Measurements from ENCODE around the gene UFSP1.

Gene UFSP1

GRCh38 chr7:100900978-100901377 is 11.5 kb upstream of the UFSP1 start:
- no peak for TF ChIP-seq CTCF (conservative IDR thresholded peaks at IDR 0.05; ENCODE audit: low read depth, low read length)
- DNase-seq (ENCODE audit: low read depth): no peak

GRCh38 chr7:100899432-100899831 is 9.9 kb upstream of the UFSP1 start:
- no peak overlapping the region for H3K4me3 ChIP-seq (ENCODE audit: low read depth, low read length)
- DNase-seq (ENCODE audit: low read depth): no peak
- TF ChIP-seq CTCF (conservative IDR thresholded peaks at IDR 0.05; ENCODE audit: low read depth, low read length): no peak

More at GRCh38 chr7:100900978-100901377, 11.5 kb upstream of the UFSP1 start:
- no peak overlapping the region for H3K4me3 ChIP-seq (ENCODE audit: low read depth, low read length)

GRCh38 chr7:100897772-100898454 is 8.4 kb upstream of the UFSP1 start:
- no peak overlapping the region for H3K4me3 ChIP-seq (ENCODE audit: low read depth, low read length)
- no peak for DNase-seq (ENCODE audit: low read depth)
- no peak for TF ChIP-seq CTCF (conservative IDR thresholded peaks at IDR 0.05; ENCODE audit: low read depth, low read length)

GRCh38 chr7:100896732-100897608 is 7.5 kb upstream of the UFSP1 start:
- no peak for DNase-seq (ENCODE audit: low read depth)
- H3K4me3 ChIP-seq (ENCODE audit: low read depth, low read length): peak overlapping the region; percentile 43
- TF ChIP-seq CTCF (conservative IDR thresholded peaks at IDR 0.05; ENCODE audit: low read depth, low read length): peak; percentile 70

- TF ChIP-seq CTCF (conservative IDR thresholded peaks at IDR 0.05; ENCODE audit: low read depth, low read length): no peak
- peak overlapping the region; percentile 30 for H3K4me3 ChIP-seq (ENCODE audit: low read depth, low read length)
- no peak for DNase-seq (ENCODE audit: low read depth)
Observed at GRCh38 chr7:100895956-100896731, 6.6 kb upstream of the UFSP1 start.

- DNase-seq (ENCODE audit: low read depth): no peak
- peak within 1 kb of the TSS; percentile 43 for H3K4me3 ChIP-seq (ENCODE audit: low read depth, low read length)
- TF ChIP-seq CTCF (conservative IDR thresholded peaks at IDR 0.05; ENCODE audit: low read depth, low read length): no peak
Observed at GRCh38 chr7:100895701-100895955, 6.1 kb upstream of the UFSP1 start, which contains the start of gene ACHE. Gene ACHE (minus strand): TSS chr7:100895888. CDS start chr7:100894232, 1,656 bp downstream.
